GM13976 (cell line): ENCODE results near the gene CCDC192.
A peak's percentile ranks its signal among the peaks of the same experiment; 100 is the strongest.

Experiments used
- DNase-seq: peaks from one replicate; pipeline ENCODE4 v3.0.0; 2012; ENCODE audit warnings: low spot score
- in situ Hi-C: fragments of 300-500 bp; cut with MboI; formaldehyde crosslinking; loops from one replicate; pipeline ENCODE4 v1.12.0; 2022; ENCODE audit warnings: low sequenced_read_pairs, mixed read lengths, inconsistent platforms; ENCODE audit not compliant: unreplicated experiment
- TF ChIP-seq, protein P1 (sequence below): IDR thresholded peaks from 2 replicates; pipeline ENCODE4 v1.5.1; 2012; ENCODE audit warnings: borderline replicate concordance, mild to moderate bottlenecking; ENCODE audit not compliant: insufficient read depth; ENCODE audit errors: extremely low read depth, missing control alignments, control extremely low read depth

Gene CCDC192

DNA sequence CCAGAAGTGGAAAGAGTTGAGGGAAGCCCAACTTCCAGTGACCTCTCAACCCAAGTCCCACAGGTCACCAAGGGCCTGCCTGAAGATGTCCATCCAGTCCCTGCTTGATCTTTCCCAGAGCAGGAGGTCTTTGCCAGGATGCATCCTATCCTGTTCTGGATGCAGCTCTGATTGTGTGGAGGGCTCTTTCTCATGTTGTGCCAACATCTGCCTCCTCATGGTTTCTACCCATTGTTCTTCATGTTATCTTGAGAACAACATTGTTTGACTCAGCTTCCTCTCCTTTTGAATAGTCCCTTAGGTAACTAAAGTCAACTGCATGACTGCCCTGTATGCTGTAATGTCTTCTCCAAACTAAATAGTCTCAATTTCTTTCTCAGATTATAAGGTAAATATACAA, 169.3 kb downstream of the CCDC192 start:
- in situ Hi-C loops: no loop called here
- DNase-seq: no peak
- TF ChIP-seq, protein P1, sequence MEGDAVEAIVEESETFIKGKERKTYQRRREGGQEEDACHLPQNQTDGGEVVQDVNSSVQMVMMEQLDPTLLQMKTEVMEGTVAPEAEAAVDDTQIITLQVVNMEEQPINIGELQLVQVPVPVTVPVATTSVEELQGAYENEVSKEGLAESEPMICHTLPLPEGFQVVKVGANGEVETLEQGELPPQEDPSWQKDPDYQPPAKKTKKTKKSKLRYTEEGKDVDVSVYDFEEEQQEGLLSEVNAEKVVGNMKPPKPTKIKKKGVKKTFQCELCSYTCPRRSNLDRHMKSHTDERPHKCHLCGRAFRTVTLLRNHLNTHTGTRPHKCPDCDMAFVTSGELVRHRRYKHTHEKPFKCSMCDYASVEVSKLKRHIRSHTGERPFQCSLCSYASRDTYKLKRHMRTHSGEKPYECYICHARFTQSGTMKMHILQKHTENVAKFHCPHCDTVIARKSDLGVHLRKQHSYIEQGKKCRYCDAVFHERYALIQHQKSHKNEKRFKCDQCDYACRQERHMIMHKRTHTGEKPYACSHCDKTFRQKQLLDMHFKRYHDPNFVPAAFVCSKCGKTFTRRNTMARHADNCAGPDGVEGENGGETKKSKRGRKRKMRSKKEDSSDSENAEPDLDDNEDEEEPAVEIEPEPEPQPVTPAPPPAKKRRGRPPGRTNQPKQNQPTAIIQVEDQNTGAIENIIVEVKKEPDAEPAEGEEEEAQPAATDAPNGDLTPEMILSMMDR: no peak

DNA sequence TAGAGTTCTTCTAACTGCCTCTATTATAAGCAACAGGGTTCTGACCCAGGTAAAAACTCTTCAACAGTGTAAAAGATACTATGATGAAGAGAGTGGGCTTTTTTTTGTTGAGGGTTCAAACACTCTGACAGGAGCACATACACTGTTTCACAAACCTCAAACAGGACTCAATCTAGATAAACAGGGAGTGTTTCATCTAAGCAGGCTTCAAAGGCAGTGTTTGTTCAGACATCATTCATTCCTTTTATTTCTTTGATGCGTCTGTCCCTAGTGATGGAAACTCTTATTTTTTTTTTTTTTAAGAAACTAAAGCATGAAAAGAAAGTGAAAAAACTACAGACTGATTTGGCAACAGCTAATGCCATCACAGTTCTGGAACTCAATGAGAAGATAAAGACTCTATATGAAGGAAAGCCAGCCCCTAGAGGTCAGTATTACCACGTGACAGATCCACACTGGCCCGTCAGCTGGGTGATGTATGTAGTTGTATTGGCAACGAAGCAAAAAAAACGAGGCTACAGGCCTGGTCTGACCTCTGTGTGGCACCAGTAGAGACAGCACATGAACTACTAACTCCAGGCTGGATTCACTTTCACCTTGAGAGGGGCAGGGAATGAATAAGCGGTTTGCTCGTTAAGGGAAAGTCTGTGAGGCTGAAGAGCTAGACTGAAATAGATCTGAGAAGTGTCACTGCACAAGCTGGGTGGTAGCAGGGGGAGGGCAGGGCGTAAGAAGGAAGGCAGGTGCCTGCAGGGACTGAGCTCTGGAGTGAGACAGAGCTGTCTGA, 172.2 kb downstream of the CCDC192 start:
- DNase-seq: peak; percentile 35
- in situ Hi-C loops: no loop called here
- TF ChIP-seq, protein P1: peak; percentile 53

DNA sequence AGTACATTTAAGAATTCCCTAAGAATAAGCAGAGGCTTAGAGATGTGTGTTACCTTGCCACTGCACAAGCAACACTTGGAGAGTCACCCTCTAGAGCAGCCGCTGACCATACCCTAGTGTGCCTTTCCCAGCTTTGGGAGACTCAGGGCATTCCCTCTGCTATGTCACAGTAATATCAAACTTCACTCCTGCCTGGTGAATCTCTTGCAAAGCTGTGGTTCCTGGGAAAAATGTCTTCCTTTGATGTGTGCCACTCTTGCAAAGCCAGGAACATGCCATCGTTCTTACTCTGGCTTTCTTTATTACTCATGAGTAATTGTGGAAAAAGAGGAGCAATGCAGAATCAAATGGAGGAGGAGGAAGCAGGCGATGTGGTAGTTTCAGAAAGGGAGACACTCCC, 173.2 kb downstream of the CCDC192 start:
- in situ Hi-C loops: no loop called here
- DNase-seq: no peak
- TF ChIP-seq, protein P1: no peak

DNA sequence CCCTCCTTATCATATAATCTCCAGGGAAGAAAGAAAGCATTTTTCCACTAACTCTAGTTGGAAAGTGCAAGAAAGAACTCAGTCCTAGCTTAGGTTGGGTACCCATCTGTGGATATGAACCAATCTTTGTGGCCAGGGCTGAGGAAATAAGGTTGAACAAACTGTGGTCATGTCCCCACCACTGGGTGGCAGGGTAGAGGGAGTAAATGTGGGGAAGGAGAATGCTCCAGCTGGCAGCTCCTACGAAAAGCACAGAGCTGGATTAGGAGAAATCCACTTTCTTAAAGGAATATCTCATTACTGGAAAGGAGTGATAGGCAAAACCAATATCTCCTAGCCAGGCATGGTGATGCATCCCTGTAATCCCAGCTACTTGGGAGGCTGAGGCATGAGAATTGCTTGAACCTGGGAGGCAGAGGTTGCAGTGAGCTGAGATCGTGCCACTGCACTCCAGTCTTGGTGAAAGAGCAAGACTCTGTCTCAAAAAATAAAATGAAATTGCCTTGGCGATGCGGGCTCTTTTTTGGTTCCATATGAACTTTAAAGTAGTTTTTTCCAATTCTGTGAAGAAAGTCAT, 175.1 kb downstream of the CCDC192 start:
- TF ChIP-seq, protein P1: peak; percentile 34

DNA sequence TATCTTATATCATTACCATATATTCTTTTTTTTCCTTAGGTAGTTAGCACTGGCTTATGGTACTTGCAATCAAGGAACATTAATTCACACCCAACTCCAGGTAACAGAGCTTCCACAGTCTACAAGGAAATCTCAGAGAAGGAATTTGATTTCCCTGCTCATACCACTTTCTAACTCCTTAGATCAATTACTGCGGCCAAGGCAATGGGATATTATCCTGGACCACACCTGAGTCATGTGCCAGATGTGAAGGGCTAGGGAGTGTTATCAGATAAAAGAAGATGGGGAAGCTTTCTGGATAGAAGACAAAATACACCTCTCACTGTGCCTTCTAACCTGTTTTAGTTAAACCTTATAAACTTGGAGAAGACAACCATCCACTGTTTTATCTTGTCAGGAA, 181.2 kb downstream of the CCDC192 start:
- TF ChIP-seq, protein P1: no peak
- DNase-seq: no peak
- in situ Hi-C loops: loop anchor here (10.0 kb wide), 1 partner anchor 320 kb away; no protein-coding TSS in a partner anchor

More for the DNA sequence above, 175.1 kb downstream of the CCDC192 start:
- DNase-seq: peak; percentile 19
- in situ Hi-C loops: no loop called here

DNA sequence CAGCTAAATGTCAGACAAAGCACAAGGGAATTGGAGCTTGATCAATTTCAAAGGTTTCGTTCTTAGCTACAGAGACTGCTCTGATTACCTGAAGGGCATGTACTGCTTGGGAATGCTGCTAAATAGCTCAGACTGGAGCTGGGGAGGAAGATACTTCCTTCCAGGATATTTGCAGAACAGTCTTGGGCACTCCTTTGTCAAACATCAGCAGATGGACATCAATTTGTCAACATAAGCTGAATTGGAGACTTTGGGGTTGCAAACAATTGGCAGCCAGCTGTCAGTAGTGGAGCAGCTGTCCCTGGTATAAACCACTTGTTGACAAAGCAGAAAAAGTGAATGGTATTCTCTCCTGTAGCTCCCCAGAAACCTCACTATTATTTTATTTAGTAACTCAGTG, 182.0 kb downstream of the CCDC192 start:
- in situ Hi-C loops: loop anchor here (10.0 kb wide), 1 partner anchor 320 kb away; no protein-coding TSS in a partner anchor
- DNase-seq: no peak
- TF ChIP-seq, protein P1: no peak
